ENCODE data around the gene CETP.

Gene CETP

GRCh38 chr16:56947604-56947995 is 14.2 kb upstream of the CETP start:
- no peak for DNase-seq (ENCODE audit: low read depth in 2 of 2)
- H3K4me3 ChIP-seq (replicated peaks in 1 of 2; ENCODE audit: low read depth in 2 of 2, low read length in 2 of 2) = no peak overlapping the region
- TF ChIP-seq, protein P1, sequence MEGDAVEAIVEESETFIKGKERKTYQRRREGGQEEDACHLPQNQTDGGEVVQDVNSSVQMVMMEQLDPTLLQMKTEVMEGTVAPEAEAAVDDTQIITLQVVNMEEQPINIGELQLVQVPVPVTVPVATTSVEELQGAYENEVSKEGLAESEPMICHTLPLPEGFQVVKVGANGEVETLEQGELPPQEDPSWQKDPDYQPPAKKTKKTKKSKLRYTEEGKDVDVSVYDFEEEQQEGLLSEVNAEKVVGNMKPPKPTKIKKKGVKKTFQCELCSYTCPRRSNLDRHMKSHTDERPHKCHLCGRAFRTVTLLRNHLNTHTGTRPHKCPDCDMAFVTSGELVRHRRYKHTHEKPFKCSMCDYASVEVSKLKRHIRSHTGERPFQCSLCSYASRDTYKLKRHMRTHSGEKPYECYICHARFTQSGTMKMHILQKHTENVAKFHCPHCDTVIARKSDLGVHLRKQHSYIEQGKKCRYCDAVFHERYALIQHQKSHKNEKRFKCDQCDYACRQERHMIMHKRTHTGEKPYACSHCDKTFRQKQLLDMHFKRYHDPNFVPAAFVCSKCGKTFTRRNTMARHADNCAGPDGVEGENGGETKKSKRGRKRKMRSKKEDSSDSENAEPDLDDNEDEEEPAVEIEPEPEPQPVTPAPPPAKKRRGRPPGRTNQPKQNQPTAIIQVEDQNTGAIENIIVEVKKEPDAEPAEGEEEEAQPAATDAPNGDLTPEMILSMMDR (IDR thresholded peaks at IDR 0.05; ENCODE audit: low read depth, low read length) = no peak

DNA sequence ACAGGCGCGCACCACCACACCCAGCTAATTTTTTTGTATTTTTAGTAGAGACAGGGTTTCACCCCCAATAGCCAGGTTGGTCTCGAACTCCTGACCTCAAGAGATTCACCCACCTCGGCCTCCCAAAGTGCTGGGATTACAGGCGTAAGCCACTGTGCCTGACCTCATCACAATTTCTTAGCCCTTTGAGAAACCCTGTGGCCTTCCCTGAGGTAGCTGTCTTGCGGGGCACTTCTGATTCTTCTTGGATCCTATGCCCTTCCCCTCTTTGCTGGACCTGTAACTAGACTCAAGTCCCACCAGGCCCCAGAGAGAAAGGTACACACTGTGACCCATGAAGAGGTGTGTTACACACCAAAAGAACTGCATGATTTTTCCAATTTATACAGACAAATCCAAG is 13.5 kb upstream of the CETP start:
- H3K4me3 ChIP-seq (replicated peaks in 1 of 2; ENCODE audit: low read depth in 2 of 2, low read length in 2 of 2) = no peak overlapping the region
- no peak for DNase-seq (ENCODE audit: low read depth in 2 of 2)
- TF ChIP-seq, protein P1 (IDR thresholded peaks at IDR 0.05; ENCODE audit: low read depth, low read length) = no peak

GRCh38 chr16:56950051-56950450 is 11.7 kb upstream of the CETP start:
- no peak for DNase-seq (ENCODE audit: low read depth in 2 of 2)
- TF ChIP-seq, protein P1 (IDR thresholded peaks at IDR 0.05; ENCODE audit: low read depth, low read length) = no peak
- H3K4me3 ChIP-seq (replicated peaks in 1 of 2; ENCODE audit: low read depth in 2 of 2, low read length in 2 of 2) = no peak overlapping the region

DNA sequence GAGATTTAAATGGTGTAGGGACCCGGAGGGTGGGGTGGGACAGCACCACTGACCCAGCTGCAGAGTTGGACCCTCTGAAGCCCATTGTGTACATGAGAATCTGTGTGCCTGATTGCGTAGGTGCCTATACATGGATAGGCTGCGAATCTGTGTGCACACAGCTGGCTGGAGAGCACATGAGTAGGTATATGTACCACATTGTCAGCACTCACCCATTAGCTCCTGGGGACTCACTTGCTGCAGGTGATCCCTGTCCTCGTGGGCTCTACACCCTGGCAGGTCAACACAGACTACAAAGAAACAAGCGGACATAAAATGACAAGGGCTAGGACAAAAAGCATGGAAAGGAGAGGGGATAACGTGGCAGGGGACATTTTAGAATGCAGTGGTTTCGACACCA is 11.3 kb upstream of the CETP start:
- no peak overlapping the region for H3K4me3 ChIP-seq (replicated peaks in 1 of 2; ENCODE audit: low read depth in 2 of 2, low read length in 2 of 2)
- no peak for DNase-seq (ENCODE audit: low read depth in 2 of 2)
- TF ChIP-seq, protein P1 (IDR thresholded peaks at IDR 0.05; ENCODE audit: low read depth, low read length) = no peak

DNA sequence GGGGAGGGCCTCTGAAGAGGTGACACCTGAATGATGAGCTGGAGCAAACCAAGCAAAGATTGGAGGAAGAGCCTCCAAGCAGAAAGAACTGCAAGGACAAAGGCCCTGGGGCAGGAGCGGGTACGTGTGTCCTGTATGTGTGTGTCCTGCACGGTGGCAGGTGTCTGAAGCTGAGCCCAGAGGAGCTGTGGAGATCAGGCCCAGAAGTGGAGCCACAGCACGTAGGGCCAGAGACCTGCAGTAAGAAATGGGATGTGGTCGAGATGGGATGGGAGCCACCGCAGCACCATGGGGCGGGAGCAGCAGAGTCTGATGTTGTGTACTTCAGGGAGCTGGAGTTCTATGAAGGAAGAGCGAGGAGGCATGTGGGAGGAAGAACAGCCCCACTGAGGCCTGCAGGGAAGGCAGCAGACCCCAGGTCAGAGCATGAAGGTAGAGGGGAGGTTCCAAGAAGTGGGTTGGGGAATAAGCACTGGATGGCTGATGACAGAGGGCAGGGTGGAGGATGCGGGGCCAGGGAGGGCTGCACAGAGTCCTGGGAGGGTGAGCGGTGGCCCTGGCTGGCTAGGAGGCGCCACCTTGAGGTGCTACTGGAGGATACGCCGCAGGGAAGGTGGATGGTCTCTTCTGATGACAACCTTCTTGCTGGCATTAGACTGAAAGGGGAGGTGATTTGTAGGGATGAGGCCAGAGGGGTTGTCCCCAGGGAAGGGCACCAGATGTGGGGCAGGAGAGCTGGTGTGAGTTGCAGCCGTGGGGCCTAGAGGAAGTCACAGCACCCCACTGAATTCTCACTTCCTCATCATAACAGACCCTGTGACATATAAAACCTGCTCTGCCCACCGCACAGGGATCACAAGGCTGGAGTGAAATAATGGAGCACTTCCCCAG is 10.6 kb upstream of the CETP start:
- H3K4me3 ChIP-seq (replicated peaks in 1 of 2; ENCODE audit: low read depth in 2 of 2, low read length in 2 of 2) = no peak overlapping the region
- TF ChIP-seq, protein P1 (IDR thresholded peaks at IDR 0.05; ENCODE audit: low read depth, low read length) = peak; percentile 81
- DNase-seq (ENCODE audit: low read depth in 2 of 2) = peak; percentile 63 to 69

- no peak for DNase-seq (ENCODE audit: low read depth in 2 of 2)
- H3K4me3 ChIP-seq (replicated peaks in 1 of 2; ENCODE audit: low read depth in 2 of 2, low read length in 2 of 2) = no peak overlapping the region
- TF ChIP-seq, protein P1 (IDR thresholded peaks at IDR 0.05; ENCODE audit: low read depth, low read length) = no peak
Measured at GRCh38 chr16:56953006-56953405, 8.7 kb upstream of the CETP start.
